WERI-Rb-1 (cell line): ENCODE data around the gene UVRAG.

Experiments
- DNase-seq: peaks from one replicate; pipeline ENCODE4 v3.0.0-alpha.2; 2020
- H3K27ac ChIP-seq: fragments of 250-450 bp; sonication (Bioruptor Pico); 2 replicates; pipeline ENCODE4 v1.5.1; 2020; ENCODE audit warnings: mild to moderate bottlenecking, moderate library complexity
- H3K27me3 ChIP-seq: fragments of 250-450 bp; sonication (Bioruptor Pico); 2 replicates; pipeline ENCODE4 v1.5.1; 2021; ENCODE audit warnings: mild to moderate bottlenecking, low read depth, moderate library complexity; ENCODE audit not compliant: insufficient read depth, severe bottlenecking
- H3K36me3 ChIP-seq: fragments of 250-450 bp; sonication (Bioruptor Pico); 2 replicates; pipeline ENCODE4 v1.5.1; 2020; ENCODE audit warnings: mild to moderate bottlenecking, moderate library complexity
- H3K4me3 ChIP-seq: 2 replicates; pipeline ENCODE4 v1.5.1; 2011; ENCODE audit warnings: low read depth, mild to moderate bottlenecking, control low read depth, low read length
- H3K9me3 ChIP-seq: fragments of 250-450 bp; sonication (Bioruptor Pico); 2 replicates; pipeline ENCODE4 v1.5.1; 2021; ENCODE audit warnings: mild to moderate bottlenecking, moderate library complexity; ENCODE audit not compliant: severe bottlenecking
- TF ChIP-seq, protein P1 (sequence below): IDR thresholded peaks from 2 replicates; pipeline ENCODE4 v1.5.1; 2011; ENCODE audit warnings: low read depth, mild to moderate bottlenecking, control low read depth, inconsistent platforms, low read length

UVRAG gene

DNA sequence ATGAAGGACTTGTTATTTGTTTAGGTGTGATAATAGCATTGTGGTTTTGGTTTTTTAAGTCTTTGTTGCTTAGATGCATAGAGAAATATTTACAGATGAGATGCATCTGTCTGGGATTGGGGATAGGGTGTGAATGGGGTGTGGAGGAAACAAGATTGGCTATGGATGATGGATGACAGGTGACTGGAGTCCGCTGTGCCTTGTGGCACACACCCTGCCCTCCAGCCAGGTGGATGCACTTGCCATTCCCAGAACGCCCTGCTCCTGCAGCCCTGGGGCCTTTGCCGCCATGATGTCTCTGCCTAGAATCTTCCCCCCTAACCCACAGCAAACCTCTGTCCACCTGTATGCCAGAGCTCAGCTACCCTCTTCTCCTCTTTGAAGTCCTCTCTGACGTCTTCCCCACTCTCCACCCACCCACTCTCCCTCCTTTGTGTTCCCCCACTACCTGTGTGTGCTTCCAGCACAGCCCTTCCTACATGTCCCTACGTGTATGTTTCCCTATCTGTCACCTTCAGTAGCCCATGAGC, 336.6 kb downstream of the UVRAG start:
- Histone ChIP-seq H3K27ac (no peak overlapping the region), H3K27me3 (no peaks in the 10 kb centered on the region), H3K36me3 (no peaks in the 10 kb centered on the region), H3K4me3 (no peak overlapping the region), H3K9me3 (no peaks in the 10 kb centered on the region)
- no peak for DNase-seq
- TF ChIP-seq, protein P1, sequence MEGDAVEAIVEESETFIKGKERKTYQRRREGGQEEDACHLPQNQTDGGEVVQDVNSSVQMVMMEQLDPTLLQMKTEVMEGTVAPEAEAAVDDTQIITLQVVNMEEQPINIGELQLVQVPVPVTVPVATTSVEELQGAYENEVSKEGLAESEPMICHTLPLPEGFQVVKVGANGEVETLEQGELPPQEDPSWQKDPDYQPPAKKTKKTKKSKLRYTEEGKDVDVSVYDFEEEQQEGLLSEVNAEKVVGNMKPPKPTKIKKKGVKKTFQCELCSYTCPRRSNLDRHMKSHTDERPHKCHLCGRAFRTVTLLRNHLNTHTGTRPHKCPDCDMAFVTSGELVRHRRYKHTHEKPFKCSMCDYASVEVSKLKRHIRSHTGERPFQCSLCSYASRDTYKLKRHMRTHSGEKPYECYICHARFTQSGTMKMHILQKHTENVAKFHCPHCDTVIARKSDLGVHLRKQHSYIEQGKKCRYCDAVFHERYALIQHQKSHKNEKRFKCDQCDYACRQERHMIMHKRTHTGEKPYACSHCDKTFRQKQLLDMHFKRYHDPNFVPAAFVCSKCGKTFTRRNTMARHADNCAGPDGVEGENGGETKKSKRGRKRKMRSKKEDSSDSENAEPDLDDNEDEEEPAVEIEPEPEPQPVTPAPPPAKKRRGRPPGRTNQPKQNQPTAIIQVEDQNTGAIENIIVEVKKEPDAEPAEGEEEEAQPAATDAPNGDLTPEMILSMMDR: no peak

DNA sequence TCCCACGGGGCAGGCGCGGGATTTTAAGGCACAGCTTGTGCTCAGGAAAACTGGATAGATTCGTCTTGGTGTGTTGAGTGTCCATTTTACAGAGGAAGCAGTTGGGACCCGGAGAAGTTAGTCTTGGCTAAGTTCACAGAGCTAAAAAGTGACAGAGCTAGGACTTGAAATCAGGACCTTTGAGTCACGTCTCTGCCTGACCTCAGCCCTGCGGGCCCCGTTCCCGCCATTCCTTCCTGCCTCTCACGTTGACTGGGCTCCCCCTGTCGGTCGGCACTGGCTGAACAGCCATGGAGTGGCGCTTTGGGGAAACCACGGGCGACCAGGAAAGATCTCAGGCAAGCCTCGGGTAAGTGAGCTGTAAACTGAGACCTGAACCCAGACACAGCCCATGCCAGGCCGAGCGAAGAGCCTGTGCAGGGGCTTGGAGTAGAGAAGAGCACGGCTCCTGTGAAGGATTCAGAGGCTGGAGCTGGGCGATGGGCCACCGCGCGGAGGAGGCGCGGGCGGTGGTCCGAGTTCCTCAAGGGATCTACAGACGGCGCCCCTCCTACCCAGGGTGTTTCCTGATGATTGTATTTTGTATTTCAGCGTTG, 337.2 kb downstream of the UVRAG start:
- no peak overlapping the region for H3K4me3 ChIP-seq

DNA sequence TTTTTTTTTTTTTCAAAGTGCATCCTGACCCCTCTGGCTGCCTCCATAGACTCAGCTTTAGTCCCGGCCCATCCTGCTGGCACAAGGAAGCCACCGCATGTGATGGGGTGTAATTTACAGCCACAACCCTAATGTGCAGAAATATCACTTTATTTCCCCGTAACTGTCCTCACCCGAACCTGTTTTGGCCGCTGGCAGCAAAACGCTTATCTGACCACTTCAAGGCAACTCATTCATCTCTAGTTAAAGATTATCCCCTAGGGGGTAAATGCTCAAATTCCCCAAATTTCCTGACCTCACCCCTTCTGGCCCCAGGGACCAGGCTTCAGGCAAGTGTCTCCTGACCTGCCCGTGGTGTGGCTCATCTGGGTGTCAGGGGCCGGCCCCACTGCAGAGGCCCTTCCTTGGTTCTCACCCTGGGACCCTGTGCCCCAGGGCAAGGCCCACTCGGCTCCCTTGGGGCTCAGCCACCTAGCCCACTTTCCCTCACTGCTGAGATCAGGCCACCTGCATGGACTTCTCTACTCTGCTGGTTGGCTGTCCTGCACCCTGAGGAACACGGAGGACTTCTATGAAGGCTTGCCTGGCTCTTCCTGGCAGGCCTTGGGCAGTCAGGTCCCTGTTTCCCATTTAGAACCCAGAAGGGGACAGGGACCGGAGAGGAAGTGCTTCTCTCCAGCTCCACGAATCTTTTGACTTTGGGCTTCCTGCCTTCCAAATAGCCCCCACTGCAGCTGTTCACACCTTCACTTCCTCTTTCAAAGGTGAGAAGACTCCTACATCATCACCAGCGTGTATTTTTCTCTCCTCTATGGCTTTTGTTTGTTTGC, 337.9 kb downstream of the UVRAG start:
- H3K9me3 ChIP-seq: no peaks in the 10 kb centered on the region
- H3K27ac ChIP-seq: no peak overlapping the region
- H3K36me3 ChIP-seq: no peaks in the 10 kb centered on the region
- H3K27me3 ChIP-seq: no peaks in the 10 kb centered on the region
- no peak for DNase-seq
- TF ChIP-seq, protein P1: no peak
- H3K4me3 ChIP-seq: no peak overlapping the region

More for the DNA sequence above, 337.2 kb downstream of the UVRAG start:
- H3K36me3 ChIP-seq: no peaks in the 10 kb centered on the region
- no peak overlapping the region for H3K27ac ChIP-seq
- DNase-seq: peak; percentile 42
- H3K27me3 ChIP-seq: no peaks in the 10 kb centered on the region
- H3K9me3 ChIP-seq: no peaks in the 10 kb centered on the region
- TF ChIP-seq, protein P1: peak; percentile 73

DNA sequence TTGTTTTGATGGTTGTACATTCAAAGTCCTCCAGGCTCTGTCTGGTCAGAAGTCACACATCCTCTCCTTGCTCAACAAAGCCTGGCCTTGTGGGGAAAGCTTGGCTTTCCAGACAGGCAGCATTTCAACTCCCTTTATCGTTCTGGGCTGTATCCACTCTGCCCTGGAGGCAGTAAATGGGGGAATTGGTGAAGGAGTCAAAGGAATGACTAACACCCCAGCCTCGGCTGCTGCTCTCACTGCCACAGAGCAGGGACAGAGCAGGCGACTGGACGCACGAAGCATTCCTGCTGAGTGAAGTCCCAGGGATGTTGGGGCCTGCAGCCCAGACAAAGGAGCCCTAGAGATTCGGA, 338.5 kb downstream of the UVRAG start:
- Histone ChIP-seq H3K27me3 (no peaks in the 10 kb centered on the region), H3K36me3 (no peaks in the 10 kb centered on the region), H3K27ac (no peak overlapping the region), H3K9me3 (no peaks in the 10 kb centered on the region), H3K4me3 (no peak overlapping the region)
- no peak for DNase-seq
- TF ChIP-seq, protein P1: no peak

DNA sequence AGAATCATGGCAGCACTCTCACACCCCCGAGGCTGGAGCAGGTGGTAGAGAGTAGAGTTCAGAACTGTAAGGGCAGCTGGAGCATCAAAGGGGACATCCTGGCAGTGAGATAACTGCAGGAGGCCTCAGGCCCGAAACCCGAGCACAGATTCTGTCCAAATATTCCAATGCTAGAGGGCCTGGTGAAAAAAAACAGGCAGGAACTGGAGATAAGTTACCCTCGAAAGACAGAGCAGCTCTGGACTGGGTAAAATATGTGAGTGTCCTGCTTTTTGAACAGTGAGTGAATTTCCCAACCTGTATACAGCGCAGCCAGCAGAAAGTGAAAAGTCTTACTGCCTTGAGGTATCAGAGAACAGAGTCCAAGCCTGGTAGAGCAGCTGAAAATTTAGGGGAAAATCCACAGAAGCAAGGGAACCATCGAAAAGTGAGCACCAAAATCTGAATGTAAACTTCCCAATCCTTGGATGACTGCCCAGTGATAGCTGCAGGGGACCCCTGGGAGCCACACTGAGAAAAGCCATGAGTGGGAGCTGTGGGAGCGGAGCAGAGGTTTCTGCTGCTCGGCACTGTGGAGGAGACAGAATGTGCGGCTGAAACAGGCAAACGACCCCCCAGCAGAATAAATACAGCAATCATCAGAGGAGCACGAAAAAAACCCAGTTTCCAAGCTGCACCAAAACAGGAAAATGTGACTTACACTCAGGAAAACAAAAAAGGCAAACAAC, 340.7 kb downstream of the UVRAG start:
- Histone ChIP-seq H3K9me3 (no peaks in the 10 kb centered on the region), H3K27ac (no peak overlapping the region), H3K4me3 (no peak overlapping the region), H3K27me3 (no peaks in the 10 kb centered on the region), H3K36me3 (no peaks in the 10 kb centered on the region)
- no peak for DNase-seq
- TF ChIP-seq, protein P1: no peak
